ENCODE results near the gene ERVFRD-1.

The ERVFRD-1 gene

GRCh38 chr6:11085758-11086435 is 25.6 kb downstream of the ERVFRD-1 start:
- no peak for DNase-seq

GRCh38 chr6:11083956-11084355 is 27.6 kb downstream of the ERVFRD-1 start:
- no peak for DNase-seq

GRCh38 chr6:11083491-11083890 is 28.0 kb downstream of the ERVFRD-1 start:
- no peak for DNase-seq

GRCh38 chr6:11080296-11080695 is 31.2 kb downstream of the ERVFRD-1 start:
- no peak for DNase-seq

- no peak for DNase-seq
Measured at GRCh38 chr6:11078266-11078665, 33.3 kb downstream of the ERVFRD-1 start.

GRCh38 chr6:11076540-11076939 is 35.0 kb downstream of the ERVFRD-1 start:
- DNase-seq, result no peak

- no peak for DNase-seq
Measured at GRCh38 chr6:11072101-11072500, 39.4 kb downstream of the ERVFRD-1 start.

GRCh38 chr6:11069760-11070159 is 41.8 kb downstream of the ERVFRD-1 start:
- no peak for DNase-seq

- DNase-seq, result peak; percentile 56
Measured at GRCh38 chr6:11067348-11067747, 44.2 kb downstream of the ERVFRD-1 start.

GRCh38 chr6:11066505-11067347 is 44.8 kb downstream of the ERVFRD-1 start:
- DNase-seq, result no peak

- DNase-seq, result no peak
Measured at GRCh38 chr6:11065436-11066202, 45.9 kb downstream of the ERVFRD-1 start.

GRCh38 chr6:11064836-11065235 is 46.7 kb downstream of the ERVFRD-1 start:
- DNase-seq, result no peak

GRCh38 chr6:11062715-11063114 is 48.8 kb downstream of the ERVFRD-1 start:
- no peak for DNase-seq

- no peak for DNase-seq
Measured at GRCh38 chr6:11062083-11062482, 49.4 kb downstream of the ERVFRD-1 start.

- DNase-seq, result no peak
Measured at GRCh38 chr6:11058406-11058805, 53.1 kb downstream of the ERVFRD-1 start.

GRCh38 chr6:11056871-11057270 is 54.7 kb downstream of the ERVFRD-1 start:
- no peak for DNase-seq

- no peak for DNase-seq
Measured at GRCh38 chr6:11055127-11055627, 56.3 kb downstream of the ERVFRD-1 start.

GRCh38 chr6:11054722-11055121 is 56.8 kb downstream of the ERVFRD-1 start:
- no peak for DNase-seq

GRCh38 chr6:11053307-11053706 is 58.2 kb downstream of the ERVFRD-1 start:
- no peak for DNase-seq
